Mammary epithelial cell (primary cell): ENCODE results near the gene MED8.

ENCODE experiments used
- CTCF ChIP-seq, 2 donors: IDR thresholded peaks in 1 of 2; conservative IDR thresholded peaks in 1 of 2; 2 replicates each; pipeline ENCODE4 v1.5.1; 2011 to 2012; ENCODE audit warnings: inconsistent platforms in 2 of 2, low read length in 2 of 2, mild to moderate bottlenecking in 2 of 2, control low read depth in 1 of 2, low read depth in 1 of 2; ENCODE audit not compliant: insufficient read depth in 1 of 2; ENCODE audit errors: extremely low read depth in 1 of 2
- EZH2 ChIP-seq: IDR thresholded peaks from 2 replicates; pipeline ENCODE4 v1.6.1; 2012; ENCODE audit warnings: low read length, inconsistent platforms, borderline replicate concordance

- TF ChIP-seq CTCF (conservative IDR thresholded peaks at IDR 0.05 in 1 of 2, IDR thresholded peaks at IDR 0.05 in 1 of 2; ENCODE audit: extremely low read depth in 1 of 2, insufficient read depth in 1 of 2, low read depth in 1 of 2, low read length in 2 of 2) = no peak
- TF ChIP-seq EZH2 = no peak
These were observed 10.1 kb downstream of the MED8 start for GRCh38 chr1:43379476-43379875.
